HCT116 (cell line): ENCODE results near the gene JUN. TPM values are rescaled to one million over a fixed set of nuclear protein-coding genes. Genes with fewer than 3 reads are reported as not detected.

Source experiments
- ATAC-seq: fragments of 200-7000 bp; cut with Tn5 transposase; 2 replicates; pipeline ENCODE4 v1.9.1; 2020; ENCODE audit warnings: mild to moderate bottlenecking, moderate library complexity
- BruUV-seq: library from RNA; stranded (reverse); fragments of 400-500 nt; replicated peaks from 2 replicates; lab custom pipeline; 2021; lab: Mats Ljungman, UMichigan
- CTCF ChIA-PET: fragments of 300-600 bp; sonication (Branson Sonifier 250); formaldehyde crosslinking; loops from one replicate; lab custom pipeline; 2021; ENCODE audit warnings: antibody characterized with exemption; lab: Charles Lee
- POLR2A ChIA-PET: fragments of 300-600, 350-600 bp; sonication (Branson Sonifier 250); formaldehyde crosslinking; loops from one replicate; lab custom pipeline; 2021; ENCODE audit warnings: antibody characterized with exemption; lab: Charles Lee
- RAD21 ChIA-PET, 2 experiments: fragments of 300-600 bp; sonication (Branson Sonifier 250); formaldehyde crosslinking; loops; one replicate each; lab custom pipeline; 2023; ENCODE audit warnings: low total read pairs in 2 of 2; ENCODE audit not compliant: uncharacterized antibody in 2 of 2, unreplicated experiment in 2 of 2, low non-redundant PET in 1 of 2; lab: Charles Lee
- DNase-seq: peaks from one replicate; pipeline ENCODE4 v3.0.0-alpha.2; 2010; ENCODE audit warnings: low read depth, low spot score
- H2AFZ ChIP-seq: fragments of 200-600 bp; shearing (Covaris generic), sonication (generic); 2 replicates; pipeline ENCODE4 v1.6.1; 2017; ENCODE audit warnings: low read depth, mixed run types, mixed read lengths, antibody characterized with exemption, low read length; ENCODE audit not compliant: poor library complexity, severe bottlenecking
- H3K27ac ChIP-seq: 2 replicates; pipeline ENCODE4 v1.5.1; 2012; ENCODE audit warnings: low read depth, low read length
- H3K27me3 ChIP-seq: fragments of 200-600 bp; sonication (generic); 2 replicates; pipeline ENCODE4 v1.6.1; 2016; ENCODE audit warnings: mixed run types, low read length, mixed read lengths; ENCODE audit not compliant: insufficient read depth
- H3K36me3 ChIP-seq, 2 experiments: fragments of 200-500 bp in 1 of 2; fragments of 200-600 bp in 1 of 2; sonication (Bioruptor generic) in 1 of 2; sonication (generic) in 1 of 2; 2 replicates each; pipeline versions ENCODE4 v1.5.1 to v1.6.1; 2014 to 2016; ENCODE audit warnings: low read length in 2 of 2, inconsistent platforms in 1 of 2, mixed read lengths in 1 of 2, mixed run types in 1 of 2; ENCODE audit not compliant: insufficient read depth in 2 of 2, control insufficient read depth in 1 of 2
- H3K4me1 ChIP-seq, 2 experiments: fragments of 200-600 bp in 1 of 2; sonication (generic) in 1 of 2; 2 replicates each; pipeline versions ENCODE4 v1.5.1 to v1.6.1; 2012 to 2017; ENCODE audit warnings: low read length in 2 of 2, inconsistent platforms in 1 of 2, mild to moderate bottlenecking in 1 of 2, mixed read lengths in 1 of 2, mixed run types in 1 of 2, moderate library complexity in 1 of 2; ENCODE audit not compliant: insufficient read depth in 2 of 2, control insufficient read depth in 1 of 2
- H3K4me2 ChIP-seq: fragments of 200-600 bp; sonication (generic); 2 replicates; pipeline ENCODE4 v1.6.1; 2017; ENCODE audit warnings: mixed run types, low read length, mixed read lengths
- H3K4me3 ChIP-seq, 2 experiments: fragments of 200-600 bp in 1 of 2; sonication (generic) in 1 of 2; replicated peaks in 1 of 2; 2 replicates each; pipeline ENCODE4 v1.5.1; 2011 to 2016; ENCODE audit warnings: low read length in 2 of 2, control low read depth in 1 of 2, low read depth in 1 of 2, mild to moderate bottlenecking in 1 of 2, mixed read lengths in 1 of 2, mixed run types in 1 of 2
- H3K79me2 ChIP-seq: fragments of 200-600 bp; sonication (generic); 2 replicates; pipeline ENCODE4 v1.6.1; 2017; ENCODE audit warnings: mild to moderate bottlenecking, mixed run types, low read length, moderate library complexity, mixed read lengths; ENCODE audit not compliant: insufficient read depth
- H3K9ac ChIP-seq: fragments of 200-600 bp; sonication (generic); 2 replicates; pipeline ENCODE4 v1.6.1; 2016; ENCODE audit warnings: low read length, mixed read lengths
- H3K9me2 ChIP-seq: fragments of 200-600 bp; sonication (generic), shearing (Covaris generic); 2 replicates; pipeline ENCODE4 v1.6.1; 2017; ENCODE audit warnings: mixed run types, mild to moderate bottlenecking, moderate library complexity; ENCODE audit not compliant: insufficient read depth
- H3K9me3 ChIP-seq, 2 experiments: fragments of 200-500 bp in 1 of 2; fragments of 200-600 bp in 1 of 2; sonication (Bioruptor generic) in 1 of 2; sonication (generic) in 1 of 2; 2 replicates each; pipeline ENCODE4 v1.6.1; 2014 to 2017; ENCODE audit warnings: low read length in 2 of 2, mixed read lengths in 2 of 2, inconsistent platforms in 1 of 2, low read depth in 1 of 2, mild to moderate bottlenecking in 1 of 2, mixed run types in 1 of 2, moderate library complexity in 1 of 2; ENCODE audit not compliant: control insufficient read depth in 1 of 2, insufficient read depth in 1 of 2
- H4K20me1 ChIP-seq: fragments of 200-600 bp; sonication (generic), shearing (Covaris generic); 2 replicates; pipeline ENCODE4 v1.6.1; 2017; ENCODE audit warnings: mixed run types, mild to moderate bottlenecking, moderate library complexity; ENCODE audit not compliant: insufficient read depth
- FOSL1 ChIP-seq: IDR thresholded peaks from 2 replicates; pipeline ENCODE4 v1.6.1; 2012; ENCODE audit warnings: low read depth
- POLR2AphosphoS5 ChIP-seq: IDR thresholded peaks from 2 replicates; pipeline ENCODE4 v1.6.1; 2011; ENCODE audit warnings: mild to moderate bottlenecking, low read depth, low read length, moderate library complexity
- RAD21 ChIP-seq: IDR thresholded peaks from 2 replicates; pipeline ENCODE4 v1.6.1; 2012; ENCODE audit warnings: low read depth, mild to moderate bottlenecking
- SP1 ChIP-seq: IDR thresholded peaks from 2 replicates; pipeline ENCODE4 v1.6.1; 2012; ENCODE audit warnings: low read depth
- ZNF274 ChIP-seq: fragments of 200-500 bp; sonication (Bioruptor generic); IDR thresholded peaks from 2 replicates; pipeline ENCODE4 v1.6.1; 2014; ENCODE audit warnings: mild to moderate bottlenecking, low read depth, low read length, inconsistent platforms
- intact Hi-C: fragments of 100-400 bp; cut with micrococcal nuclease; formaldehyde crosslinking; loops from 2 replicates; pipeline ENCODE4 v1.10.0; 2022
- total RNA-seq: library from RNA; stranded (reverse); gene quantifications from one replicate; pipeline ENCODE4 v1.2.1, GENCODE V29; 2021; ENCODE audit not compliant: unreplicated experiment
- TF ChIP-seq, protein P1 (sequence below): IDR thresholded peaks from 2 replicates; pipeline ENCODE4 v1.6.1; 2012; ENCODE audit warnings: low read depth
- TF ChIP-seq, protein P2 (sequence below): IDR thresholded peaks from 2 replicates; pipeline ENCODE4 v1.6.1; 2012

JUN gene
- total RNA-seq, 1 experiment from 2014 or later, result 18.7 TPM

DNA sequence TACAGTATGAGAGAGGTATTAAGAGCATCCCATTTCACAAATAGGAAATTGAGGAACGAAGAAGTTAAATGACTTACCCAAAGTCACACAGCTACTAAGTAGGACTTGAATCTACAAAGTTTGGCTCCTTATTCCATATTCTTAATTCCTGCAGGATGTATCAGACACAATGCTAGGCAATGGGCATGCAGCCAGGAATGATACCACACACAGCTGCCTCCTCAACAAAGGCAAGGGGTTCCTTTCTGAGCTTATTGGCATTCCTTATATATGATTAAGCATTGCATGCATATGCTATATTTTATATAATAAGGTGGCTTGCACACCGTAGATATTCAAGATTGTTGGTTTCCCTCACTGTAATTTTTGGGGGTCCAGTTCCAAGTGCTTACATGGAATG is 34.2 kb upstream of the JUN start:
- BruUV-seq, result no TSS peak
- H2AFZ ChIP-seq, result no peak overlapping the region
- no peaks in the 10 kb centered on the region for H3K36me3 ChIP-seq
- ATAC-seq (no peak), DNase-seq (no peak)
- no peaks in the 10 kb centered on the region for H3K79me2 ChIP-seq
- no peak for TF ChIP-seq ZNF274
- no peak overlapping the region for H3K4me3 ChIP-seq
- H3K27ac ChIP-seq, result no peak overlapping the region
- H3K4me1 ChIP-seq, result peaks cover 22 to 49% of the 10 kb centered on the region in 2 experiments; a peak in 3 of 4 replicates
- no peaks in the 10 kb centered on the region for H3K9me2 ChIP-seq
- no peaks in the 10 kb centered on the region for H3K9me3 ChIP-seq
- POLR2A ChIA-PET, result interaction anchor here (1.4 kb wide), 1 partner anchor 9 kb away, joined by 5 read pairs; no protein-coding TSS in a partner anchor
- no peaks in the 10 kb centered on the region for H3K27me3 ChIP-seq
- no peak overlapping the region for H3K4me2 ChIP-seq
- intact Hi-C loops, result loop anchor here (5.0 to 10.0 kb wide), 2 partner anchors 64 to 477 kb away; partner anchors contain the start of gene FGGY
- CTCF ChIA-PET, result no interaction called here
- H3K9ac ChIP-seq, result no peak overlapping the region
- H4K20me1 ChIP-seq, result no peaks in the 10 kb centered on the region
- RAD21 ChIA-PET, result no interaction called here

DNA sequence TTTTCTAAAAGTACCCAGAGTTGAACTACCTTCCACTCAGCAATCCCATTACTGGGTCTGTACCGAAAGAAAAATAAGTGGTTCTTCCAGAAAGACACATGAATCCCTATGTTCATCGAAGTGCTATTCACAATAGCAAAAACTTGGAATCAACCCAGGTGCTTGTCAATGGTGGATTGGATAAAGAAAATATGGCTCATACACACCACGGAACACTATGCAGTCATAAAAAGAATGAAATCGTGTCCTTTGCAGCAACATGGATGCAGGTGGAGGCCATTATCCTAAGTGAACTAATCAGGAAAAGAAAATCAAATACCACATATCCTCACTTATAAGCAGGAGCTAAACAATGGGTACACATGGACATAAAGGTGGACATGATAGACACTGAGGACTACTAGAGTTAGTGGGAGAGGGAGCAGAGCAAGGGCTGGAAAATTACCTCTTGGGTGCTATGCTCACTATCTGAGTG is 32.9 kb upstream of the JUN start:
- H3K9me2 ChIP-seq, result no peaks in the 10 kb centered on the region
- ChIA-PET RAD21 (interaction anchor here in 1 of 2 experiments (0.6 kb wide), 1 partner anchor 80 kb away, joined by 3 read pairs; no protein-coding TSS in a partner anchor), POLR2A (interaction anchor here (1.3 kb wide), 1 partner anchor 33 kb away, joined by 4 read pairs; the partner anchor contains the start of gene JUN), CTCF (no interaction called here)
- TF ChIP-seq, protein P1, sequence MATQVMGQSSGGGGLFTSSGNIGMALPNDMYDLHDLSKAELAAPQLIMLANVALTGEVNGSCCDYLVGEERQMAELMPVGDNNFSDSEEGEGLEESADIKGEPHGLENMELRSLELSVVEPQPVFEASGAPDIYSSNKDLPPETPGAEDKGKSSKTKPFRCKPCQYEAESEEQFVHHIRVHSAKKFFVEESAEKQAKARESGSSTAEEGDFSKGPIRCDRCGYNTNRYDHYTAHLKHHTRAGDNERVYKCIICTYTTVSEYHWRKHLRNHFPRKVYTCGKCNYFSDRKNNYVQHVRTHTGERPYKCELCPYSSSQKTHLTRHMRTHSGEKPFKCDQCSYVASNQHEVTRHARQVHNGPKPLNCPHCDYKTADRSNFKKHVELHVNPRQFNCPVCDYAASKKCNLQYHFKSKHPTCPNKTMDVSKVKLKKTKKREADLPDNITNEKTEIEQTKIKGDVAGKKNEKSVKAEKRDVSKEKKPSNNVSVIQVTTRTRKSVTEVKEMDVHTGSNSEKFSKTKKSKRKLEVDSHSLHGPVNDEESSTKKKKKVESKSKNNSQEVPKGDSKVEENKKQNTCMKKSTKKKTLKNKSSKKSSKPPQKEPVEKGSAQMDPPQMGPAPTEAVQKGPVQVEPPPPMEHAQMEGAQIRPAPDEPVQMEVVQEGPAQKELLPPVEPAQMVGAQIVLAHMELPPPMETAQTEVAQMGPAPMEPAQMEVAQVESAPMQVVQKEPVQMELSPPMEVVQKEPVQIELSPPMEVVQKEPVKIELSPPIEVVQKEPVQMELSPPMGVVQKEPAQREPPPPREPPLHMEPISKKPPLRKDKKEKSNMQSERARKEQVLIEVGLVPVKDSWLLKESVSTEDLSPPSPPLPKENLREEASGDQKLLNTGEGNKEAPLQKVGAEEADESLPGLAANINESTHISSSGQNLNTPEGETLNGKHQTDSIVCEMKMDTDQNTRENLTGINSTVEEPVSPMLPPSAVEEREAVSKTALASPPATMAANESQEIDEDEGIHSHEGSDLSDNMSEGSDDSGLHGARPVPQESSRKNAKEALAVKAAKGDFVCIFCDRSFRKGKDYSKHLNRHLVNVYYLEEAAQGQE, result no peak
- TF ChIP-seq SP1 (no peak), FOSL1 (no peak), POLR2AphosphoS5 (no peak), RAD21 (no peak)
- TF ChIP-seq, protein P2, sequence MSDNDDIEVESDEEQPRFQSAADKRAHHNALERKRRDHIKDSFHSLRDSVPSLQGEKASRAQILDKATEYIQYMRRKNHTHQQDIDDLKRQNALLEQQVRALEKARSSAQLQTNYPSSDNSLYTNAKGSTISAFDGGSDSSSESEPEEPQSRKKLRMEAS, result no peak
- DNase-seq (no peak), ATAC-seq (no peak)
- H4K20me1 ChIP-seq, result no peaks in the 10 kb centered on the region
- no peaks in the 10 kb centered on the region for H3K36me3 ChIP-seq
- H3K79me2 ChIP-seq, result no peaks in the 10 kb centered on the region
- no peaks in the 10 kb centered on the region for H3K27me3 ChIP-seq
- H2AFZ ChIP-seq, result no peak overlapping the region
- peak overlapping the region; percentile 53 to 63 for H3K4me3 ChIP-seq
- H3K4me1 ChIP-seq, result peaks cover 22 to 44% of the 10 kb centered on the region in 2 experiments; a peak in 3 of 4 replicates
- peak overlapping the region; percentile 66 for H3K9ac ChIP-seq
- intact Hi-C loops, result loop anchor here (5.0 to 10.0 kb wide), 2 partner anchors 66 to 478 kb away; partner anchors contain the start of gene FGGY
- H3K4me2 ChIP-seq, result peak overlapping the region; percentile 81
- BruUV-seq, result no TSS peak
- peak overlapping the region; percentile 80 for H3K27ac ChIP-seq
- H3K9me3 ChIP-seq, result no peaks in the 10 kb centered on the region
